Aorta (tissue), 5 donors: ENCODE data around the gene EPS8L1. TPM values are rescaled to one million over a fixed set of nuclear protein-coding genes. Genes with fewer than 3 reads are reported as not detected.
"Not testable (repeated sequence)": the region's sequence is repeated elsewhere in the genome, so short reads cannot be mapped to it uniquely, and the experiment has no call there.

Source experiments
- ATAC-seq: fragments of 200-7000 bp; cut with Tn5 transposase; one replicate; pipeline ENCODE4 v1.9.1; 2022; ENCODE audit warnings: moderate library complexity; ENCODE audit not compliant: low FRiP score
- DNase-seq, 2 donors: peaks; one replicate each; pipeline ENCODE4 v3.0.0-alpha.2; 2020
- H3K27ac ChIP-seq, 2 donors: one replicate each; pipeline ENCODE4 v1.5.1; 2013; ENCODE audit warnings: low read length in 2 of 2, mild to moderate bottlenecking in 2 of 2, moderate library complexity in 2 of 2, control low read depth in 1 of 2, inconsistent platforms in 1 of 2, low read depth in 1 of 2
- H3K27me3 ChIP-seq, 2 donors: one replicate each; pipeline ENCODE4 v1.6.1; 2013; ENCODE audit warnings: control low read depth in 1 of 2, low read length in 1 of 2, mild to moderate bottlenecking in 1 of 2, moderate library complexity in 1 of 2; ENCODE audit not compliant: insufficient read depth in 2 of 2, control insufficient read depth in 1 of 2
- H3K36me3 ChIP-seq, 2 donors: one replicate each; pipeline ENCODE4 v1.6.1; 2013; ENCODE audit warnings: control low read depth in 1 of 2, low read length in 1 of 2, mild to moderate bottlenecking in 1 of 2; ENCODE audit not compliant: insufficient read depth in 2 of 2, control insufficient read depth in 1 of 2
- H3K4me1 ChIP-seq, 2 donors: one replicate each; pipeline ENCODE4 v1.6.1; 2013; ENCODE audit warnings: low read length in 2 of 2, control low read depth in 1 of 2, mild to moderate bottlenecking in 1 of 2, moderate library complexity in 1 of 2; ENCODE audit not compliant: insufficient read depth in 2 of 2, control insufficient read depth in 1 of 2
- H3K4me3 ChIP-seq, 2 donors: one replicate each; pipeline ENCODE4 v1.5.1; 2013; ENCODE audit warnings: low read length in 2 of 2, control low read depth in 1 of 2, mild to moderate bottlenecking in 1 of 2
- H3K9me3 ChIP-seq: one replicate; pipeline ENCODE4 v1.6.1; 2013; ENCODE audit warnings: mild to moderate bottlenecking, low read length; ENCODE audit not compliant: control insufficient read depth
- WGBS, 2 donors: extraction: QIAGEN DNeasy Blood & Tissue Kit; methylation state at CpG; one replicate each; pipeline ENCODE4 v1.1.7; 2013; 5-methylcytosine and 5-hydroxymethylcytosine counted together
- intact Hi-C, 2 donors: fragments of 100-400 bp; cut with DNase I; formaldehyde crosslinking; loops; one replicate each; pipeline versions ENCODE4 v1.14.2 to v1.15.0; 2022
- polyA plus RNA-seq, 2 donors: library from polyadenylated mRNA; stranded (reverse); fragments of 200-250 nt; gene quantifications; one replicate each; pipeline ENCODE4 v1.2.3, GENCODE V29; 2013
- total RNA-seq, 2 donors: library from RNA; stranded (reverse); fragmentation: NEBNext Ultra II Directional; extraction: Animal tissue kit (Norgen Biotek cat#: 25700); gene quantifications; one replicate each; pipeline ENCODE4 v1.2.1, GENCODE V29; 2021
- donor health status: healthy with polysubstance abuse.
- donor health status: Bipolar disorder and iron deficiency.
- donor health status: DM: no; HTN: no; CAD: no.
- donor health status: DM: no; HTN: no; CAD: no.
- donor health status: DM: yes; HTN: yes; CAD: no.

The EPS8L1 gene
- total and polyA plus RNA-seq, 4 donors: 0.38 to 10.8 (median 2.4) TPM

DNA sequence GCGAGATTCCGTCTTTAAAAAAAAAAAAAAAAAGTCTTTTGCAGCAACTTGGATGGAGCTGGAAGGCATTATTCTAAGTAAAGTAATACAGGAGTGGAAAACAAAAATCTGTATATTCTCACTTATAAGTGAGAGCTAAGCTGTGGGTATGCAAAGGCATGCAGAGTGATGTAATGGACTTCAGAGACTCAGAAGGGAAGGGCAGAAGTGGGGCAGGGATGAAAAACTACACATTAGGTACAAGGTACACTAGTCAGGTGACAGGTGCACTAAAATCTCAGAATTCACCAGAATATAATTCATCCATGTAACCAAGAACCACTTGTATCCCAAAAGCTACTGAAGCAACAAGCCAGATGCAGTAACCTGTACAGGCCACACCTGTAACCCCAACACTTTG, 39.6 kb upstream of the EPS8L1 start:
- Histone ChIP-seq H3K27ac (no peak overlapping the region), H3K4me1 (no peaks in the 10 kb centered on the region), H3K27me3 (no peaks in the 10 kb centered on the region), H3K9me3 (no peaks in the 10 kb centered on the region), H3K36me3 (no peaks in the 10 kb centered on the region), H3K4me3 (no peak overlapping the region)
- 85 to 86% methylated on average over 2 of the region's 2 CpGs for WGBS, 2 donors
- intact Hi-C loops: no loop called here
- DNase-seq (no peak), ATAC-seq (no peak)

DNA sequence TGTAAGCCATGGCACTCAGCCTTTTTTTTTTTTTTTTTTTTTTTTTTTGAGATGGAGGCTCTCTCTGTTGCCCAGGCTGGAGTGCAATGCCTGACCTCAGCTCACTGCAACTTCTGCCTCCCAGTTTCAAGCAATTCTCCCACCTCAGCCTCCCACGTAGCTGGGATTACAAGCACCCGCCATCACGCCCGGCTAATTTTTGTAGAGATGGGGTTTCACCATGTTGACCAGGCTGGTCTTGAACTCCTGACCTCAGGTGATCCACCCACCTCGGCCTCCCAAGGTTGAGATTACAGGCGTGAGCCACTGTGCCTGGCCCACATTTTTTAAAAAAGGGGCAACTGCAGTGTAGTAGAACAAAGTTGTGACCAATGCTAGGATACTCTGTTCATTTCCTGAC, 38.1 kb upstream of the EPS8L1 start:
- H3K4me1 ChIP-seq, H3K9me3 ChIP-seq, ATAC-seq, DNase-seq, H3K4me3 ChIP-seq, H3K36me3 ChIP-seq, H3K27me3 ChIP-seq, intact Hi-C loops, H3K27ac ChIP-seq: not testable (repeated sequence)
- WGBS, 2 donors: 86 to 88% methylated on average over 6 of the region's 6 CpGs

DNA sequence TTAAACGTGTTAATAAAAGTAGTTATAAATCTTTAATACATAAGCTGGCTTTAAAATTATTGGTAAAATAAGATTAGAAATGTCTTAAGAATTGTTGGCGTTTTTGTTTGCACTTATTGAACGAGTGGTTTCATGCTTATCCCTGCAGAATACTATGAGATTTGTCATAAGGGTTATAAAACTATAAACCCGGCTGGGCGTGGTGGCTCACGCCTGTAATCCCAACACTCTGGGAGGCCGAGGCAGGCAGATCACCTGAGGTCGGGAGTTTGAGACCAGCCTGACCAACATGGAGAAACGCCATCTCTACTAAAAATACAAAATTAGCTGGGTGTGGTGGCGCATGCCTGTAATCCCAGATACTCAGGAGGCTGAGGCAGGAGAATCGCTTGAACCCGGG, 35.0 kb upstream of the EPS8L1 start:
- H3K36me3 ChIP-seq: not testable (repeated sequence)

GRCh38 chr19:55041244-55041626, 34.4 kb upstream of the EPS8L1 start:
- Histone ChIP-seq H3K4me1 (no peaks in the 10 kb centered on the region), H3K4me3 (no peak overlapping the region), H3K36me3 (peaks cover 0 to 2% of the 10 kb centered on the region in 2 donors), H3K27me3 (no peaks in the 10 kb centered on the region), H3K9me3 (peaks cover 1% of the 10 kb centered on the region), H3K27ac (no peak overlapping the region)
- intact Hi-C loops: no loop called here
- no peak for ATAC-seq
- no peak for DNase-seq
- 94 to 95% methylated on average over 10 of the region's 10 CpGs for WGBS, 2 donors

More for the DNA sequence above, 35.0 kb upstream of the EPS8L1 start:
- ATAC-seq, H3K4me1 ChIP-seq, intact Hi-C loops, DNase-seq, H3K27me3 ChIP-seq, H3K9me3 ChIP-seq, H3K4me3 ChIP-seq, H3K27ac ChIP-seq: not testable (repeated sequence)
- 84 to 90% methylated on average over 12 of the region's 12 CpGs for WGBS, 2 donors

DNA sequence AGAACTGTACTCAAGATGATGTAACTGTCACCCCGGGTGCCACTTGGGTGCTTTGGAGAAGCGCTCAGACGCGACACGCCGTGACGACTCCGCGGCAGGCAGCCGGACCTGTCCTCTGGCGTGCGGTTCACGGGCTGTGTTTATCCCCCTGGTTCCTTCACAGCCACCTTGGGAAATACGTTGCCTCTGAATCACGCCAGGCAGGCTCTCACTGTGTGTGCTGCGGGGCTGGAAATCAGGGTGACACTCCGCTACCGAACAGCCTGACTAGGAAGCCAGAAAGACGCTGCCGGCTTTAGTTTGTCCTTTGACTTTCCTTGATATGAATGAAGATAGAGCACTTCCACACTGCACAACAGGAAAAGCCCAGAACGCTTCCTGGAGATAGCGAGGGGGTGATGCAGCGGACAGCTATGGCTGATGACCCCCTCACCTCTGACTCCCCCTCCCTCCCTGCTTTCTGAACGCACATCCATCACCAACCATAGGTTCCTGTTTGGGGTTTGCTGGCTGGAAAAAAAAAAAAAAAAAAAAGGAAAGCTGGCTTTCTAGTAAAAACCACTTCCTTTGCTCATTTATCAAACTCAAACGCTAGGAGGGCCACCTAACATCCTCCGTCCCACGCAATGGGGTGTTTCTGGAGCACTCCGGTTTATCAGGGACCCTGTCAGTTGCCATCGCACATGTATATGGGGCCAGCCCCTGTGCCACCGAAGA, 33.9 kb upstream of the EPS8L1 start:
- Histone ChIP-seq H3K4me1 (no peaks in the 10 kb centered on the region), H3K27me3 (no peaks in the 10 kb centered on the region), H3K27ac (no peak overlapping the region), H3K36me3 (peaks cover 0 to 2% of the 10 kb centered on the region in 2 donors), H3K9me3 (peaks cover 1% of the 10 kb centered on the region), H3K4me3 (no peak overlapping the region)
- DNase-seq: no peak
- ATAC-seq: no peak
- 67 to 81% methylated on average over 30 of the region's 30 CpGs for WGBS, 2 donors
- intact Hi-C loops: no loop called here

DNA sequence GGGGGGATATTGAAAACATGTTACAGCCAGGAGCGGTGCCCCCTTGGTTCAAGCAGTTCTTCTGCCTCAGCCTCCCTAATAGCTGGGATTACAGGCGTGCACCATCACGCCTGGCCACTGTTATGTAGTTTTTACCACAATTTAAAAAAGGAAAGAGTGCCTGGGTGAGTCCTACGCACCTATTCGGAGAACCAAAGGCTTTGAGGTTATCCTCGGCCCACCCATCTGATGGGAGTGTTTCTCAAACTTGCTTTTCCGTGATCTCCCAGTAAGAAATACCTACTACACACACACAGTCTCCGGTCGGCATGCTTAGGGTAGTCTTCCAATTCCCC, 33.4 kb upstream of the EPS8L1 start:
- Histone ChIP-seq H3K27me3 (no peaks in the 10 kb centered on the region), H3K36me3 (peaks cover 0 to 4% of the 10 kb centered on the region in 2 donors), H3K4me3 (no peak overlapping the region), H3K9me3 (peaks cover 1% of the 10 kb centered on the region), H3K27ac (no peak overlapping the region), H3K4me1 (no peaks in the 10 kb centered on the region)
- intact Hi-C loops: no loop called here
- ATAC-seq (no peak), DNase-seq (no peak)
- 87 to 94% methylated on average over 9 of the region's 9 CpGs for WGBS, 2 donors

DNA sequence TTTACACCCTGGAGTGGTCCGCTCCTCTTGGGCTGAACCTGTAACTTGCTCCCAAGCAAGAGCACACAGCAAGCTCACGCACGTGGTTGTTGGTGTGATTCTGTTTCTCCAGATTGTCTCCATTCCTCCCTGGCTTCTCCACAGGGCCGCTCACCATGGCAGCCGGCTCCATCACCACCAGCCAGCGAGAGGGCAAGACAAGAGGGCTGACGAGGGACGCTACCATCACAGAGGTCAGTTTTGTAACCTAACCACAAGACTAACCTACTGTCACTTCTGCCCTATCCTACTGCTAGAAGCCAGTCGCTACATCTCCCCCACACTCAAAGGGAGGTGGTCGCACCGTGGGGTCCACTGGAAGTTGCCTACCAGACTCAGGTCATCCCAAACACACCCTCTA, 33.0 kb upstream of the EPS8L1 start:
- 70 to 90% methylated on average over 11 of the region's 11 CpGs for WGBS, 2 donors
- Histone ChIP-seq H3K4me3 (no peak overlapping the region), H3K27me3 (no peaks in the 10 kb centered on the region), H3K27ac (no peak overlapping the region), H3K36me3 (peaks cover 0 to 6% of the 10 kb centered on the region in 2 donors), H3K4me1 (no peaks in the 10 kb centered on the region), H3K9me3 (peaks cover 1% of the 10 kb centered on the region)
- no peak for DNase-seq
- intact Hi-C loops: no loop called here
- ATAC-seq: no peak

- no peak for ATAC-seq
- Histone ChIP-seq H3K36me3 (peaks cover 0 to 9% of the 10 kb centered on the region in 2 donors), H3K27me3 (no peaks in the 10 kb centered on the region), H3K4me3 (no peak overlapping the region), H3K4me1 (no peaks in the 10 kb centered on the region), H3K27ac (no peak overlapping the region), H3K9me3 (peaks cover 1% of the 10 kb centered on the region)
- 93 to 94% methylated on average over 5 of the region's 5 CpGs for WGBS, 2 donors
- DNase-seq: no peak
- intact Hi-C loops: no loop called here
Measured at GRCh38 chr19:55044286-55044685, 31.4 kb upstream of the EPS8L1 start.
